Measurements from ENCODE around the gene DFFB. TPM values are rescaled to one million over a fixed set of nuclear protein-coding genes. Genes with fewer than 3 reads are reported as not detected.
"Not testable (repeated sequence)": the region's sequence is repeated elsewhere in the genome, so short reads cannot be mapped to it uniquely, and the experiment has no call there.

DFFB gene
- polyA plus RNA-seq (2013) = 3.7 and 4.2 TPM in 2 replicates

- Histone ChIP-seq H3K9ac (ENCODE audit: low read length) (peak within 1 kb of the TSS; percentile 90), H3K36me3 (ENCODE audit: control insufficient read depth in 1 of 2, insufficient read depth in 2 of 2, low read length in 2 of 2) (peaks cover 0 to under 1% of the 10 kb centered on the region in 2 experiments), H3K14ac (ENCODE audit: low read length) (peak within 1 kb of the TSS; percentile 77), H3K79me1 (ENCODE audit: low read length) (peaks cover 7% of the 10 kb centered on the region), H2AFZ (ENCODE audit: insufficient read depth, low read length, poor library complexity) (peak within 1 kb of the TSS; percentile 87), H2AK5ac (ENCODE audit: low read length) (no peak within 1 kb of the TSS), H2BK120ac (ENCODE audit: insufficient read depth, low read length, poor library complexity) (no peak within 1 kb of the TSS), H3K23ac (ENCODE audit: low read length) (no peak within 1 kb of the TSS), H3K4me1 (ENCODE audit: control insufficient read depth in 1 of 2, insufficient read depth in 2 of 2, low read length in 2 of 2) (peaks cover 7 to 14% of the 10 kb centered on the region in 2 experiments), H3K18ac (ENCODE audit: low read length) (peak within 1 kb of the TSS; percentile 63), H4K8ac (ENCODE audit: low read depth, low read length) (peak within 1 kb of the TSS; percentile 83), H3K27ac (ENCODE audit: low read depth, low read length) (no peak within 1 kb of the TSS), H3K27me3 (ENCODE audit: insufficient read depth, low read length) (no peaks in the 10 kb centered on the region), H4K12ac (ENCODE audit: low read depth, low read length) (peak within 1 kb of the TSS; percentile 68), H2BK5ac (ENCODE audit: low read depth, low read length, poor library complexity) (no peak within 1 kb of the TSS), H3K9me3 (ENCODE audit: insufficient read depth, low read depth, low read length) (no peaks in the 10 kb centered on the region), H2BK12ac (ENCODE audit: low read length) (no peak within 1 kb of the TSS), H4K91ac (ENCODE audit: low read depth, low read length) (peak within 1 kb of the TSS; percentile 45), H3K4me2 (ENCODE audit: low read length) (peak within 1 kb of the TSS; percentile 99), H3K4ac (ENCODE audit: low read depth, low read length) (peak within 1 kb of the TSS; percentile 33), H3K79me2 (ENCODE audit: control insufficient read depth, insufficient read depth, low read length, poor library complexity) (peaks cover 9% of the 10 kb centered on the region), H3K4me3 (ENCODE audit: low read depth, low read length) (peak within 1 kb of the TSS; percentile 99)
- peak; percentile 99 for DNase-seq
- WGBS (ENCODE audit: extremely low coverage, insufficient coverage, insufficient read length) = no CpG with 5 or more reads among the region's 73 CpGs
These were observed at the start of gene DFFB, which contains the start of gene CEP104 for GRCh38 chr1:3856923-3857790. TSS of gene DFFB (plus strand) at chr1:3857476. CDS start at chr1:3857604, 128 bp downstream. TSS of gene CEP104 (minus strand) at chr1:3857211. CDS start at chr1:3852407, 4,804 bp downstream.

GRCh38 chr1:3807769-3808168 is 49.5 kb upstream of the DFFB start:
- H4K8ac ChIP-seq (ENCODE audit: low read depth, low read length) = no peak overlapping the region
- H3K14ac ChIP-seq (ENCODE audit: low read length) = no peak overlapping the region
- H3K27me3 ChIP-seq (ENCODE audit: insufficient read depth, low read length) = no peaks in the 10 kb centered on the region
- no peak overlapping the region for H3K18ac ChIP-seq (ENCODE audit: low read length)
- peaks cover 23% of the 10 kb centered on the region for H3K9me3 ChIP-seq (ENCODE audit: insufficient read depth, low read depth, low read length)
- no peak overlapping the region for H2BK120ac ChIP-seq (ENCODE audit: insufficient read depth, low read length, poor library complexity)
- no peak overlapping the region for H3K4me2 ChIP-seq (ENCODE audit: low read length)
- H3K36me3 ChIP-seq (ENCODE audit: control insufficient read depth in 1 of 2, insufficient read depth in 2 of 2, low read length in 2 of 2) = no peaks in the 10 kb centered on the region
- H2AK5ac ChIP-seq (ENCODE audit: low read length) = no peak overlapping the region
- H3K9ac ChIP-seq (ENCODE audit: low read length) = no peak overlapping the region
- no peak overlapping the region for H4K12ac ChIP-seq (ENCODE audit: low read depth, low read length)
- no peak overlapping the region for H3K27ac ChIP-seq (ENCODE audit: low read depth, low read length)
- DNase-seq = no peak
- no peak overlapping the region for H2BK12ac ChIP-seq (ENCODE audit: low read length)
- H3K4me1 ChIP-seq (ENCODE audit: control insufficient read depth in 1 of 2, insufficient read depth in 2 of 2, low read length in 2 of 2) = no peaks in the 10 kb centered on the region
- H3K79me2 ChIP-seq (ENCODE audit: control insufficient read depth, insufficient read depth, low read length, poor library complexity) = no peaks in the 10 kb centered on the region
- H2BK5ac ChIP-seq (ENCODE audit: low read depth, low read length, poor library complexity) = no peak overlapping the region
- no peaks in the 10 kb centered on the region for H3K79me1 ChIP-seq (ENCODE audit: low read length)
- no peak overlapping the region for H2AFZ ChIP-seq (ENCODE audit: insufficient read depth, low read length, poor library complexity)
- no peak overlapping the region for H3K23ac ChIP-seq (ENCODE audit: low read length)
- H4K91ac ChIP-seq (ENCODE audit: low read depth, low read length) = no peak overlapping the region
- H3K4me3 ChIP-seq (ENCODE audit: low read depth, low read length) = no peak overlapping the region
- WGBS (ENCODE audit: extremely low coverage, insufficient coverage, insufficient read length) = no CpG with 5 or more reads among the region's 5 CpGs
- no peak overlapping the region for H3K4ac ChIP-seq (ENCODE audit: low read depth, low read length)

- H3K4ac ChIP-seq (ENCODE audit: low read depth, low read length) = no peak overlapping the region
- WGBS (ENCODE audit: extremely low coverage, insufficient coverage, insufficient read length) = no CpG with 5 or more reads among the region's 7 CpGs
- no peak overlapping the region for H2BK5ac ChIP-seq (ENCODE audit: low read depth, low read length, poor library complexity)
- no peak overlapping the region for H4K12ac ChIP-seq (ENCODE audit: low read depth, low read length)
- no peaks in the 10 kb centered on the region for H3K79me2 ChIP-seq (ENCODE audit: control insufficient read depth, insufficient read depth, low read length, poor library complexity)
- no peaks in the 10 kb centered on the region for H3K27me3 ChIP-seq (ENCODE audit: insufficient read depth, low read length)
- no peak overlapping the region for H3K18ac ChIP-seq (ENCODE audit: low read length)
- no peaks in the 10 kb centered on the region for H3K4me1 ChIP-seq (ENCODE audit: control insufficient read depth in 1 of 2, insufficient read depth in 2 of 2, low read length in 2 of 2)
- H3K27ac ChIP-seq (ENCODE audit: low read depth, low read length) = no peak overlapping the region
- H3K9me3 ChIP-seq (ENCODE audit: insufficient read depth, low read depth, low read length) = peaks cover 23% of the 10 kb centered on the region
- DNase-seq = peak in 1 of 2 donors; percentile 26
- no peak overlapping the region for H3K14ac ChIP-seq (ENCODE audit: low read length)
- no peak overlapping the region for H3K9ac ChIP-seq (ENCODE audit: low read length)
- H2BK12ac ChIP-seq (ENCODE audit: low read length) = no peak overlapping the region
- H3K4me2 ChIP-seq (ENCODE audit: low read length) = no peak overlapping the region
- no peak overlapping the region for H3K23ac ChIP-seq (ENCODE audit: low read length)
- H3K79me1 ChIP-seq (ENCODE audit: low read length) = no peaks in the 10 kb centered on the region
- no peak overlapping the region for H4K8ac ChIP-seq (ENCODE audit: low read depth, low read length)
- H2BK120ac ChIP-seq (ENCODE audit: insufficient read depth, low read length, poor library complexity) = no peak overlapping the region
- H2AFZ ChIP-seq (ENCODE audit: insufficient read depth, low read length, poor library complexity) = no peak overlapping the region
- H4K91ac ChIP-seq (ENCODE audit: low read depth, low read length) = no peak overlapping the region
- H2AK5ac ChIP-seq (ENCODE audit: low read length) = no peak overlapping the region
- H3K36me3 ChIP-seq (ENCODE audit: control insufficient read depth in 1 of 2, insufficient read depth in 2 of 2, low read length in 2 of 2) = peaks cover 3% of the 10 kb centered on the region in 2 experiments
- H3K4me3 ChIP-seq (ENCODE audit: low read depth, low read length) = peak overlapping the region; percentile 13
These were observed 47.6 kb upstream of the DFFB start for GRCh38 chr1:3809680-3810079.

GRCh38 chr1:3810149-3810761 is 47.0 kb upstream of the DFFB start:
- H3K9ac ChIP-seq (ENCODE audit: low read length); H3K23ac ChIP-seq (ENCODE audit: low read length); H3K14ac ChIP-seq (ENCODE audit: low read length); H2BK5ac ChIP-seq (ENCODE audit: low read depth, low read length, poor library complexity); H3K27ac ChIP-seq (ENCODE audit: low read depth, low read length); H3K4ac ChIP-seq (ENCODE audit: low read depth, low read length); H2AK5ac ChIP-seq (ENCODE audit: low read length); H4K12ac ChIP-seq (ENCODE audit: low read depth, low read length); H4K8ac ChIP-seq (ENCODE audit: low read depth, low read length); DNase-seq; H2BK120ac ChIP-seq (ENCODE audit: insufficient read depth, low read length, poor library complexity); H2AFZ ChIP-seq (ENCODE audit: insufficient read depth, low read length, poor library complexity); H3K4me1 ChIP-seq (ENCODE audit: control insufficient read depth in 1 of 2, insufficient read depth in 2 of 2, low read length in 2 of 2); H3K4me3 ChIP-seq (ENCODE audit: low read depth, low read length); H3K27me3 ChIP-seq (ENCODE audit: insufficient read depth, low read length); H3K79me1 ChIP-seq (ENCODE audit: low read length); H3K79me2 ChIP-seq (ENCODE audit: control insufficient read depth, insufficient read depth, low read length, poor library complexity); H3K36me3 ChIP-seq (ENCODE audit: control insufficient read depth in 1 of 2, insufficient read depth in 2 of 2, low read length in 2 of 2); H2BK12ac ChIP-seq (ENCODE audit: low read length); H3K4me2 ChIP-seq (ENCODE audit: low read length); H3K18ac ChIP-seq (ENCODE audit: low read length); H4K91ac ChIP-seq (ENCODE audit: low read depth, low read length): not testable (repeated sequence)
- WGBS (ENCODE audit: extremely low coverage, insufficient coverage, insufficient read length) = no CpG with 5 or more reads among the region's 9 CpGs
- peaks cover 23% of the 10 kb centered on the region for H3K9me3 ChIP-seq (ENCODE audit: insufficient read depth, low read depth, low read length)
